AG04449 (cell line): ENCODE measurements around the gene KRTAP5-3.
A peak's percentile ranks its signal among the peaks of the same experiment; 100 is the strongest.

ENCODE experiments used
- CTCF ChIA-PET: fragments of 350-600 bp; formaldehyde crosslinking; extraction: SDS; loops from one replicate; lab custom pipeline; 2021; ENCODE audit warnings: antibody characterized with exemption; lab: Yijun Ruan, JAX
- POLR2A ChIA-PET: fragments of 400-600, 350-600 bp; formaldehyde crosslinking; extraction: SDS; loops from one replicate; lab custom pipeline; 2020; ENCODE audit warnings: antibody characterized with exemption, inconsistent platforms; lab: Yijun Ruan, JAX
- DNase-seq: peaks from one replicate; pipeline ENCODE4 v3.0.0-alpha.2; 2010; ENCODE audit warnings: low read depth, low spot score
- H3K4me3 ChIP-seq: 2 replicates; pipeline ENCODE4 v1.5.1; 2011; ENCODE audit warnings: low read depth, mild to moderate bottlenecking, control low read depth, low read length
- TF ChIP-seq, protein P1 (sequence below): IDR thresholded peaks from one replicate; pipeline ENCODE4 v1.5.1; 2011; ENCODE audit warnings: mild to moderate bottlenecking, moderate library complexity, low read length, control low read depth, inconsistent platforms; ENCODE audit not compliant: insufficient read depth; ENCODE audit errors: missing control alignments

KRTAP5-3 gene

DNA sequence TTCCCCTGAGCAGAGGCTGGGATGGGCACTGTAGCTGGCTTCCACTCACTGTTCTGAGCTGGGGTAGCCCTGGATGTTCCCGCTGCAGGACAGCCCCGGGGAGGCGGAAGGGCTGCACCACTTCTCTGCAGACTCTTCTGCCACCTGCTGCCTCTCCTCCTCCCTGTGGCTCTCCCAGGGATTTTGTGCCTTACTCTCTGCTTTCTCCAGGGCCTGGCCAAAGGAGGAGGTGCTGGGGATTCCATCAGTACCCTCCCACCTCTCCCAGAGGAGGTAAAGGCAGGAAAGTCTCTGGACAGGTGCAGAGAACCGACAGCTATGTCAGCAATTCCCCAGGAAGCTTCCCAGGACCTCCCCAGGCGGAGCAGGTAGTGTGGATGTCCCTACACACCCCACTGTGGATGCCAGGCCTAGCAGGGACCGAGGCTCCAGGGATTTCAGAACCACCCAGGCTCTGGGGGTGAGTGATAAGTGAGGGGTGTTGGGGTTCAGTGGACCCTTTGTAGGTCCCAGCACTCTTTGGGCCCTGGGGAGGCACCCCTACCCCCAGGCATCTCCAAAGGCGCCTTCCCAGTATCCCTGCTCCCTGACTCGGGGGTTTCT lies 47.5 kb downstream of the KRTAP5-3 start:
- no peak for DNase-seq
- no peak overlapping the region for H3K4me3 ChIP-seq
- ChIA-PET CTCF (interaction anchor here (4.0 to 6.0 kb wide), 2 partner anchors 13 to 14 kb away, joined by 41 to 47 read pairs; no protein-coding TSS in a partner anchor), POLR2A (no interaction called here)
- TF ChIP-seq, protein P1, sequence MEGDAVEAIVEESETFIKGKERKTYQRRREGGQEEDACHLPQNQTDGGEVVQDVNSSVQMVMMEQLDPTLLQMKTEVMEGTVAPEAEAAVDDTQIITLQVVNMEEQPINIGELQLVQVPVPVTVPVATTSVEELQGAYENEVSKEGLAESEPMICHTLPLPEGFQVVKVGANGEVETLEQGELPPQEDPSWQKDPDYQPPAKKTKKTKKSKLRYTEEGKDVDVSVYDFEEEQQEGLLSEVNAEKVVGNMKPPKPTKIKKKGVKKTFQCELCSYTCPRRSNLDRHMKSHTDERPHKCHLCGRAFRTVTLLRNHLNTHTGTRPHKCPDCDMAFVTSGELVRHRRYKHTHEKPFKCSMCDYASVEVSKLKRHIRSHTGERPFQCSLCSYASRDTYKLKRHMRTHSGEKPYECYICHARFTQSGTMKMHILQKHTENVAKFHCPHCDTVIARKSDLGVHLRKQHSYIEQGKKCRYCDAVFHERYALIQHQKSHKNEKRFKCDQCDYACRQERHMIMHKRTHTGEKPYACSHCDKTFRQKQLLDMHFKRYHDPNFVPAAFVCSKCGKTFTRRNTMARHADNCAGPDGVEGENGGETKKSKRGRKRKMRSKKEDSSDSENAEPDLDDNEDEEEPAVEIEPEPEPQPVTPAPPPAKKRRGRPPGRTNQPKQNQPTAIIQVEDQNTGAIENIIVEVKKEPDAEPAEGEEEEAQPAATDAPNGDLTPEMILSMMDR, result no peak

- no peak for DNase-seq
- no peak overlapping the region for H3K4me3 ChIP-seq
- POLR2A ChIA-PET, result no interaction called here
- CTCF ChIA-PET, result interaction anchor here (0.8 to 6.0 kb wide), 6 partner anchors 12 to 93 kb away, joined by 3 to 47 read pairs (median 4); no protein-coding TSS in a partner anchor
- TF ChIP-seq, protein P1, result no peak
Observed at GRCh38 chr11:1560002-1560648, 48.1 kb downstream of the KRTAP5-3 start.

GRCh38 chr11:1559111-1559951 lies 48.9 kb downstream of the KRTAP5-3 start:
- TF ChIP-seq, protein P1, result no peak
- CTCF ChIA-PET, result interaction anchor here (0.8 to 6.0 kb wide), 7 partner anchors 11 to 93 kb away, joined by 3 to 47 read pairs (median 5); no protein-coding TSS in a partner anchor
- POLR2A ChIA-PET, result no interaction called here
- H3K4me3 ChIP-seq, result no peak overlapping the region
- DNase-seq, result peak; percentile 34

DNA sequence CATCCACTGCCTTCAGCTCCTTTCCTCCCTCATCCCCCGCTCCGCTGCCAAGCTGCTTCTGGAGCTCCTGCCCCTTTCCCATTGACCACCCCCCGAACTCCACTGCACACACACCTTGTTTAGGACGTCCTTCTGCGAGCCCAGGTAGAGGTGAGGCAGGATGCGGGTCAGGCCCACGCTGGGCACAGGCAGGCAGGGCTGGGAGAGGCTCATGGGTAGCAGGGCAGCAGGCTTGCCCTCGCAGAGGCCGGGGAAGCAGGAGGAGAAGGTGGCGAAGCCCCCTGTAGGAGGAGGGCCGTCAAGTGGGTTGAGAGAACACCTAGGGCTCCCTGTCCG lies 49.5 kb downstream of the KRTAP5-3 start:
- TF ChIP-seq, protein P1, result no peak
- POLR2A ChIA-PET, result no interaction called here
- H3K4me3 ChIP-seq, result no peak overlapping the region
- CTCF ChIA-PET, result interaction anchor here (1.3 to 6.0 kb wide), 6 partner anchors 8 to 17 kb away, joined by 3 to 47 read pairs (median 6); no protein-coding TSS in a partner anchor
- no peak for DNase-seq

DNA sequence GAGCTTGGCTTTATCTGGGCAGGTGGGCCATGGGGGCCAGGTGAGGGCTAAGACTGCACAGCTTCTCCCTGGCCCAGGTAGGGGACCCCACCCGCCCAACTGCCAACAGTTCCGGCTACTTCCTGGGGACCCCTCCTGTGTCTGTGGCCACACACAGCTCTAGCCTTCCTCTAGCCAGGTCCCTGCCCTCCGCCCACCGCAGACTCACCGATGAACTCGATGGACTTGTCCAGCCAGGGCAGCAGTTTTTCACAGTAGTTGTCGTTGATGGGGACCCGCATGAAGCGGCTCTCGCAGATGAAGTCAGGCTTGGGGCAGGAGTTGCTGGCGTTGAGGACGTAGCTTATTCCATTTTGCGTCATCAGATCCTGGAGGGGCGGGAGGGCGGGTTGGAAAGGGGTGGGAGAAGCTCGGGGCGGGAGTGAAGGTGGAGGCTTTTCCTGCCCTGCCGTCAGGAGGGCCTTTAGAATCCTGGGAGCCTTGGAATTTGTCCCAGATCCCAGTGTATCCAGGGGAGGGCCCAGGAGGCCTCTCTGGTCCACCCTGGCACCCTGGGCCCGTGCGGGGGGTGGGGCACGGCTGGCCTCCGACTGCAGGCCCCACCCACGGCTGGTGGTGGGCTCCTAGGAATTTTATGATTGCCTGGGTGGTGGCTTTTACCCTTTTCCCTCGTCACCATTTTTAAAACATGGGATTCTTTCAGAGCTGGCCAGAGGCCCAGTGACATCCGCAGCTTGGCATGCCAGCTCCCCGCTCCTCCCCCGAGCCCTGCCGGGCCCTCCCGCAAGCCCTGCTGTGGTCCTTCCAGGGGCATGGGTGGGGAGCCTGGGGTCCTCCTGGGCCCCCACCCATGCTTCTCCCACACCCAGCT lies 50.1 kb downstream of the KRTAP5-3 start:
- peak; percentile 55 for DNase-seq
- no peak overlapping the region for H3K4me3 ChIP-seq
- CTCF ChIA-PET, result interaction anchor here (0.9 to 6.0 kb wide), 6 partner anchors 8 to 17 kb away, joined by 3 to 47 read pairs (median 6); partner anchors contain the start of gene DUSP8
- TF ChIP-seq, protein P1, result no peak
- POLR2A ChIA-PET, result interaction anchor here (0.6 kb wide), 1 partner anchor 10 kb away, joined by 4 read pairs; no protein-coding TSS in a partner anchor
